ENCODE data around the gene CHPF2. TPM values are rescaled to one million over a fixed set of nuclear protein-coding genes. Genes with fewer than 3 reads are reported as not detected.

Gene CHPF2
- total RNA-seq, 1 donor from 2014 or later, result 89.5 TPM

DNA sequence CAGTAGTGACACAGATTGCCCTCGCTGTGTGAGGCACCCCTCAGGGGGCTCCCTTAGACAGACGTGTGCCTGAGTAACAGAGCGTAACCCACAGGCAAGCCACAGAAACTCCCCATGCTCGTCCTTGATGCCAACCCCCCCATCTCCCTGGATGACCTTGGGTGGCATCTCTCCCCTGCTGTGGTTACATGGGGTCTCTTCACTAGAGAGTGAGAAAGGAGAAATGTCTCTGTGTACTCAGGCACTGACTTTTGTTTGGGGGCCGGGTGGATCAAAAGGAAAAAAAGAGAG is 44.1 kb upstream of the CHPF2 start:
- no peaks in the 10 kb centered on the region for H3K9me3 Mint-ChIP-seq (ENCODE audit: unreplicated experiment)
- H3K36me3 Mint-ChIP-seq (ENCODE audit: unreplicated experiment), result no peaks in the 10 kb centered on the region
- H3K4me3 Mint-ChIP-seq (ENCODE audit: unreplicated experiment), result no peak overlapping the region
- no peak overlapping the region for H3K27ac Mint-ChIP-seq (ENCODE audit: unreplicated experiment)
- H3K4me1 Mint-ChIP-seq (ENCODE audit: unreplicated experiment), result no peaks in the 10 kb centered on the region
- peaks cover 27% of the 10 kb centered on the region for H3K27me3 Mint-ChIP-seq (ENCODE audit: unreplicated experiment)
- TF ChIP-seq, protein P1, sequence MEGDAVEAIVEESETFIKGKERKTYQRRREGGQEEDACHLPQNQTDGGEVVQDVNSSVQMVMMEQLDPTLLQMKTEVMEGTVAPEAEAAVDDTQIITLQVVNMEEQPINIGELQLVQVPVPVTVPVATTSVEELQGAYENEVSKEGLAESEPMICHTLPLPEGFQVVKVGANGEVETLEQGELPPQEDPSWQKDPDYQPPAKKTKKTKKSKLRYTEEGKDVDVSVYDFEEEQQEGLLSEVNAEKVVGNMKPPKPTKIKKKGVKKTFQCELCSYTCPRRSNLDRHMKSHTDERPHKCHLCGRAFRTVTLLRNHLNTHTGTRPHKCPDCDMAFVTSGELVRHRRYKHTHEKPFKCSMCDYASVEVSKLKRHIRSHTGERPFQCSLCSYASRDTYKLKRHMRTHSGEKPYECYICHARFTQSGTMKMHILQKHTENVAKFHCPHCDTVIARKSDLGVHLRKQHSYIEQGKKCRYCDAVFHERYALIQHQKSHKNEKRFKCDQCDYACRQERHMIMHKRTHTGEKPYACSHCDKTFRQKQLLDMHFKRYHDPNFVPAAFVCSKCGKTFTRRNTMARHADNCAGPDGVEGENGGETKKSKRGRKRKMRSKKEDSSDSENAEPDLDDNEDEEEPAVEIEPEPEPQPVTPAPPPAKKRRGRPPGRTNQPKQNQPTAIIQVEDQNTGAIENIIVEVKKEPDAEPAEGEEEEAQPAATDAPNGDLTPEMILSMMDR (IDR thresholded peaks at IDR 0.05), result no peak
- no peak for DNase-seq (ENCODE audit: extremely low spot score, unreplicated experiment)

DNA sequence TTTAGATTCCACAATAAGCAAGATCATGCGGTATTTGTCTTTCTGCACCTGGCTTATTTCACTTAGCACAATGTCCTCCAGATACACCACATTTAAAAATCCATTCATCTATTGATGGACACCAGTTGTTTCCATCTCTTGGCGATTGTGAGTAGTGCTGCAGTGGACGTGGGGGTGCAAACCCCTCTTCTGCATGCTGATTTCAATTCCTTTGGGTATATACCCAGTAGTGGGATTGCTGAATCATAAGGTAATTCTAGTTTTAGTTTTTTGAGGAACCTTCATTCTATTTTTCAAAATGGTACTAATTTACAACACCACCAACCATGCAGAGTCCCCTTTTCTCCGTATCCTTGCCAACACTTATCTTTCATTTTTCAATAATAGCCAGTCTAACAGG is 43.2 kb upstream of the CHPF2 start:
- no peaks in the 10 kb centered on the region for H3K4me1 Mint-ChIP-seq (ENCODE audit: unreplicated experiment)
- H3K36me3 Mint-ChIP-seq (ENCODE audit: unreplicated experiment), result no peaks in the 10 kb centered on the region
- H3K4me3 Mint-ChIP-seq (ENCODE audit: unreplicated experiment), result no peak overlapping the region
- H3K9me3 Mint-ChIP-seq (ENCODE audit: unreplicated experiment), result no peaks in the 10 kb centered on the region
- no peak for DNase-seq (ENCODE audit: extremely low spot score, unreplicated experiment)
- no peak overlapping the region for H3K27ac Mint-ChIP-seq (ENCODE audit: unreplicated experiment)
- peaks cover 30% of the 10 kb centered on the region for H3K27me3 Mint-ChIP-seq (ENCODE audit: unreplicated experiment)
- TF ChIP-seq, protein P1 (IDR thresholded peaks at IDR 0.05), result no peak

DNA sequence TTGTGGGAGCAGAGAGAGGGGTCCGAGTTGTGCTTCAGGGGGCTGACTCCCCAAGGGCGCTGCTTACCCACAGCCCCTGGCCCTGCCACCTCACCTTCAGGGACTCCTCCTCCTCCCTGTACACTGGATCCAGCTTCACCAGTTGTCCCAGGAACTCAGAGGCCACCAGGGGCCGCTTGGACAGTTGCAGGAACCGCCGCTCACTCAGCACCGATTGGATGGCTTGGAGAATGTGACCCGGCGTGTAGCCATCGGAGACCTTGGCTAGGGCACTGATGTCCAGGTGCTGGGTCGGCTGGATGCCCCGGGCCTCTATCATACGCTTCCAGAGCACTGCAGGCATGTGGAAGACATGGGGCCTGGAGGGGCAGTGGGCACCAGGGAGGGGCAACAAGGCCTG is 40.7 kb upstream of the CHPF2 start:
- Mint-ChIP-seq H3K27me3 (ENCODE audit: unreplicated experiment) (peaks cover 40% of the 10 kb centered on the region), H3K4me3 (ENCODE audit: unreplicated experiment) (no peak overlapping the region), H3K27ac (ENCODE audit: unreplicated experiment) (no peak overlapping the region), H3K9me3 (ENCODE audit: unreplicated experiment) (no peaks in the 10 kb centered on the region), H3K4me1 (ENCODE audit: unreplicated experiment) (no peaks in the 10 kb centered on the region), H3K36me3 (ENCODE audit: unreplicated experiment) (no peaks in the 10 kb centered on the region)
- no peak for DNase-seq (ENCODE audit: extremely low spot score, unreplicated experiment)
- TF ChIP-seq, protein P1 (IDR thresholded peaks at IDR 0.05), result no peak

DNA sequence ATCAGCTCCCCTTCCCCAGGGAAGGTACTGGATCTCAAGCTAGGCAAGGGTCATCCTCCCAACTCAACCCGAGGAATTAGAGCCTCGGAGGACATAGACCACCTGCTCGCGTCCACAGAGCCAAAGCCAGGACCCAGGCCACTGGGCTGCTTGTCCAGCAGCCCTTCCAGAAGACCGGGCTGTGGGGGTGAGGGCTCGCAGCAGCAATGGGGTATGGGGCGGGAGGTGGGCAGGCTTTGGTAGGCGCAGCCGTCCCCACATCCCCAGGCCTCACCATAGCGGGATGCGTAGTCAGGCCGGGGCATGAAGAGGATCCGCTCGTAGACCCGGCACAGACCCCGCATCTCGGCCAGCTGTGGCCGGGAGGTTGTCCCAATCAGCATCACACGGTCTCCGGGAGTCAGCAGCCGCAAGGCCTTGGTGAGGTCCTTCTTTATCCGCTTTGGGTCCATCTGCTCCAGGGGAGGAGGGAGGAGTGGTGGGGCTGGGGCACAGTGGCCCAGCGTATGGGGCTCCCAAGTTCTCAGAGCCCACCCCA is 40.2 kb upstream of the CHPF2 start:
- Mint-ChIP-seq H3K9me3 (ENCODE audit: unreplicated experiment) (no peaks in the 10 kb centered on the region), H3K27ac (ENCODE audit: unreplicated experiment) (no peak overlapping the region), H3K36me3 (ENCODE audit: unreplicated experiment) (no peaks in the 10 kb centered on the region), H3K4me3 (ENCODE audit: unreplicated experiment) (no peak overlapping the region), H3K4me1 (ENCODE audit: unreplicated experiment) (no peaks in the 10 kb centered on the region), H3K27me3 (ENCODE audit: unreplicated experiment) (peaks cover 40% of the 10 kb centered on the region)
- TF ChIP-seq, protein P1 (IDR thresholded peaks at IDR 0.05), result no peak
- DNase-seq (ENCODE audit: extremely low spot score, unreplicated experiment), result no peak

DNA sequence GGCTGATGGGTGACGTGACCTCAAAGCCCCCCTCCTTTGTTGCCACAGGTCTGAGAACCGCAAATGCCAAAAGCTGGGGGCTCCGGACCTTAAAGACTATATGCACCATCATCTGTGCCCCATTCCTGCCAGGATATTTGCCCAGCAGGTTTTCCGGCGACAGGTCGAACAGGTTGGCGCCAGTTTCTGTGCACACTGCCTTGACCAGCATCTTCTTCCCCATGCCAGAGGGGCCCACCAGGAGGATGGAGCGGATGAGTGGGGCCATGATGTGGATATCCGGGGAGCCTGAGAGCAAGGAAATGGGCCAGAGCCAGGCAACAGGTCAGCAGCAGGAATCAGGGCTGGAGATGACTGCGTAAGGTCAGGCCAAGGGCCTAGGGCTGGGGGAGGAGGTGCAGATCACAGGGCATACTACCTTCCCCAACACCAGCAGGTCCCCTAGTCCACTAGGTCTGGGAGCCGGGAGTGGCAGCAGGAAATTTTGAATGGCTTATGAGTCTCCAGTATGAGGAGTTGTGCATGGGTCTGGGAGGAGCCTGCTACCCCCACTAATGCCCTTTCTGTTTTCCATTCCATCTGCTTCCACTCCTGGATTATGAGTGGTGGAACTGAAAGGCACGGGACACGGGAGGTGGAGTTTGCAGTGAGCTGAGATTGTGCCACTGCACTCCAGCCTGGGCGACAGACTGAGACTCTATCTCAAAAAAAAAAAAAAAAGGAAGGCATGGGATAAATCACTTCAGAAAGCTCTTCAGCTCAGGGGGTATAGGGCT is 38.9 kb upstream of the CHPF2 start:
- H3K4me1 Mint-ChIP-seq (ENCODE audit: unreplicated experiment), result no peaks in the 10 kb centered on the region
- no peaks in the 10 kb centered on the region for H3K36me3 Mint-ChIP-seq (ENCODE audit: unreplicated experiment)
- H3K4me3 Mint-ChIP-seq (ENCODE audit: unreplicated experiment), result no peak overlapping the region
- peaks cover 36% of the 10 kb centered on the region for H3K27me3 Mint-ChIP-seq (ENCODE audit: unreplicated experiment)
- no peak for DNase-seq (ENCODE audit: extremely low spot score, unreplicated experiment)
- TF ChIP-seq, protein P1 (IDR thresholded peaks at IDR 0.05), result no peak
- no peak overlapping the region for H3K27ac Mint-ChIP-seq (ENCODE audit: unreplicated experiment)
- H3K9me3 Mint-ChIP-seq (ENCODE audit: unreplicated experiment), result no peaks in the 10 kb centered on the region
